GM18858 (cell line): ENCODE data around the gene USP30.
"Not testable (repeated sequence)": the region's sequence is repeated elsewhere in the genome, so short reads cannot be mapped to it uniquely, and the experiment has no call there.

ENCODE experiments used
- ATAC-seq: cut with Tn5 transposase; IDR thresholded peaks from one replicate; pipeline ENCODE4 v1.9.1; 2021; ENCODE audit not compliant: unreplicated experiment

Gene USP30

GRCh38 chr12:109052414-109053323 is at the start of gene USP30:
TSS of gene USP30 (plus strand) at chr12:109052576. CDS start at chr12:109052679, 103 bp downstream.
- ATAC-seq: peak; percentile 71

DNA sequence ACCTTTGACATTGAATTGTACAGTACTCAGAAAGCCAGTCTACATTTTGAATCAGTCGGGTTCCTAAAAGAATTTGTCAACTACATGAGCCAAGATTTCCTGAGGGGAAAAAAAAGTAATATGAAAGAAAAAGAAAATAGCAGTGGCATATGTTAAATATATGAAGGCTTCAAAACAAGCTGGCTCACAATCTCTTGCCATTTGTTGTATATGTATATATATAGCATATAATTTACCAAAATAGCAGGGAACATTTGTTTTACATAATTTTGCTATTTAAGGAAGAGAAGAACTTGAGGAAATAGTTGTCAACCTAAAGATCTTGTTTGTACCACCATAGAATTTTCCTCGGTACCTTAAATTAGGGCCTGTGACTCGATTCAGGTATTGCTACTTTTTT is 48.4 kb upstream of the USP30 start:
- ATAC-seq: no peak

DNA sequence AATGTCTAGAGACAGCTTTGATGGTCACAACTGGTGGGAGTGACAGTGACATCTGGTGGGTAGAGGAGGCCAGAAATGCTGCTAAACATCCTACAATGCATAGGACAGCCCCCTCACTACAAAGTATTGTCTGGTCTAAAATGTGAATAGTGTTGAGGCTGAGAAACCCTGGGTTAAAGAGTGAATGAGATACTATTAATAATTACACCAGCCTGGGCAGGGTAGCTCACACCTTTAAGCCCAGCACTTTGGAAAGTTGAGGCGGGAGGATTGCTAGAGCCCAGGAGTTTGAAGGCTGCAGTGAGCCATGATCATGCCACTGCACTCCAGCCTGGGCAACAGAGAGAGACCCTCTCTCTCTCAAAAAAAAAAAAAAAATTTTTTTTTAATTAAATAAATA is 42.6 kb upstream of the USP30 start:
- ATAC-seq: no peak

DNA sequence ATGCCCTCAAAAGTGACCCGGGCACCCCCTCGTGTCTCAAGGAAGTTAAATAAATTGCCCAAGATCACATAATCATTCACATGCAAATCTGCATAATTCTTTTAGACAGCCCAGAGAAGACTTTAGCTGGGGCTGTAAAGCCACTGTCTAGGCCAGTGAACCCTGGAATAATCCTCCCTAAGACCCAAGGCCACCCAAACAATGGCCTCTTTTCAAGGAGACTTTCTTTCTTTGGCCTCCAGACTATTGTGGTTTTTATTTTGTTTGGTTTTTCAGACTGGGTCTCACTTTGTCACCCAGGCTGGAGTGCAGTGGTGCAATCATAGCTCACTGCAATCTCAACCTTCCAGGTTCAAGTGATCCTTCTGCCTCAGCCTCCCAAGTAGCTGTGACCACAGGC is 42.1 kb upstream of the USP30 start:
- no peak for ATAC-seq

- ATAC-seq: no peak
These were observed 37.2 kb upstream of the USP30 start for GRCh38 chr12:109014984-109015765.

DNA sequence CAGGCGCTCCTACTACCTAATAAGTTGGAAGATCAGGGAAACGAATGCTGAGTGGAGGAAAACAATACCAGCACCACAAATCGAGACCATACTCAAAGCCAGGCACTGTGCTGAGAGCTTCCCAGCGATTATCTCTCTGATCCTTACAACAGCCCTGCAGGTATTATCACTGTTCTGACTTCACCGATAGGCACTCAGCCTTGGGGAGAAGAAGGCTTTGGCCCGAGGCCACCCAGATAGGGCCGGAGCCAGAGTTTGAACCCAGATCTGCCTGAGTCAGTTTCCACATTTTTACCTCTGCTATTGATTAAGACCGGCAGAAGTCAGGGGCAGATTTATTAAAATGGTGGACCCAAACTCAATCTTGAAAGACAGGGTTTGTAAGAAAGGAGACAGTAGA is 36.4 kb upstream of the USP30 start:
- no peak for ATAC-seq

- ATAC-seq: no peak
These were observed 35.4 kb upstream of the USP30 start for GRCh38 chr12:109016978-109017377.

GRCh38 chr12:109018296-109018695 is 34.1 kb upstream of the USP30 start:
- no peak for ATAC-seq

DNA sequence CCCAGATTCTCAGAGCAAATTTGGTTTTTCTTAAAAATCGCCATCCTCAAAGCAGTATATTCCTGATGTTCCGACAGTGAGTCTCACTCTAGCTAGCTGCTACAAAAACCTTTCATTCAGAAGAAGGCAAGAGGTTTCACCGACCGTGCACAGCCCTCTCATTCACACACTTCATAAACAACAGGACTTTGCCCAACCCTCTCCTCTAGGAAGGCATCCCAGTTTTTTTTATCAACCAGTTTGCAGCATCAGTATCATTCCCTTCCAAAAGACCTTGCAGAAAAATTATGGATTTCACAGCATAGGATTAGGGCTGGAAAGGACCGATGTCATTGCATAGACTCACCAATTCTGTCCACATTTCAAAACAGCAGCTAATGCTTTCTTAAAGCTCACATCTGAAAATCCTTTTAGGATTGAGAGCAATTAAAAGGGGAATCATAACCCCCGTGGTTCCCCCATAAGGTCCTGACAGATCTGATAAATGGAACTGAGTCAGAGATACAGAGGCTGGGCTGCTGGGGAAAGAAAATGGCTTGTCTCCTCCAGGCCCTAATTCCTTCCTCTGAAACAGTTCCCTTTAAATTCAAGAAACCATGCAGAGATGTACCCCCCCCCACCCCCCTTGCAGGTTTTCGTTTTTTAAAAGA is 32.1 kb upstream of the USP30 start:
- no peak for ATAC-seq

GRCh38 chr12:109020796-109021380 is 31.5 kb upstream of the USP30 start, which contains the start of gene SVOP:
TSS of gene SVOP (minus strand) at chr12:109021068. CDS start at chr12:109020868, 200 bp downstream.
- no peak for ATAC-seq

DNA sequence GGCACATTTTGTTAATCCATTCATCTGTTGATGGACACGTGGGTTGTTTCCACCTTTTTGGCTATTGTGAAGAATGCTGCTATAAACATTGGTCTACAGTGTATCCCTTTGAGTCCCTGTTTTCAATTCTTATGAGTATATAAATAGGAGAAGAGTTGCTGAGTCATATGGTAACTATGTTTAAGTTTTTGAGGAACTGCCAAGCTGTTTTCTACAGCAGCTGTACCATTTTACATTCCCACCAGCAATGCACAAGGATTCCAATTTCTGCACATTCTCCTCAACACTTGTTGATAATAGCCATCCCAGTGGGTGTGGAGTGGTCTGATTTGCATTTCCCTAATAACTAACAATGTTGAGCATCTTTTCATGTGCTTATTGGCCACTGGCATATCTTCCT is 24.6 kb upstream of the USP30 start:
- no peak for ATAC-seq

GRCh38 chr12:109028624-109029023 is 23.8 kb upstream of the USP30 start:
- ATAC-seq: not testable (repeated sequence)

DNA sequence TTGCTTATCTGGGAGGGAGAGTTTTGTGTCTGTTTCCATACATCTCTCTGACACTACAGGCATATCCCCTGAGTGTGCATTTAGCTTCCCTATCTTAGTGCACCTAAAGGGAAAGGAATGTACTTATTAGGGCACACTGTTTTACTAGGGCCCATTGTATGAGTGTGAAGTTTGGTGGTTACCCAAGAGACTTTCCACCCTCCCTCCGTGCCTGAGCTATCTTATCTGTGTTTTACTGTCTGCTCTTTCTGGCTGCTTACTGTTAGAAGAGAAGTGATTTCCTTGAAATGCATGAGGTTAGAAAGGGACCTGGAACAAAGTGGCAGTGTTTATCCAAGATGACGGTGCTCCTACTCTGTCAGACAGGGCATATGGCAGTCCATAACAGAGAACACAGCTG is 23.0 kb upstream of the USP30 start:
- no peak for ATAC-seq

GRCh38 chr12:109033239-109034196 is 18.9 kb upstream of the USP30 start:
- no peak for ATAC-seq

GRCh38 chr12:109036975-109037374 is 15.4 kb upstream of the USP30 start:
- no peak for ATAC-seq

GRCh38 chr12:109044241-109044640 is 8.1 kb upstream of the USP30 start:
- ATAC-seq: no peak

GRCh38 chr12:109047081-109047805 is 5.1 kb upstream of the USP30 start:
- ATAC-seq: no peak

DNA sequence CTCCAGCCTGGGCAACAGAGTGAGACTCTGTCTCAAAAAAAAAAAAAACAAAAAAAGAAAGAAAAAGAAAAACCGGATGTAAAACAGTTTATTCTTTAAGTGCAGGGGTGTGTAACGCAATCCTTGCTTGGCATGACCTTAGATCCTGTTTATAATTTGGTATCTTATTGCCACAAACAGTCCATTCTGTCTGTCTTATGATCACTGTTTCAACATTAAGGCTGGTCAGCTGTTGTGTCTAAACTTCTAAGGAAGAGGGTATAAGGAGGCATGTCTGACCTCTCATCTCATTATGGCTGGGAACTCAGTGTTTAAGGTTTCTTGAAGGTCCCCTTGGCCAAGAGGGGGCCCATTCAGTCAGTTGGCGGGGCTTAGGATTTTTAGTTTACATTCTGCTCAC is 3.7 kb upstream of the USP30 start:
- not testable (repeated sequence) for ATAC-seq

DNA sequence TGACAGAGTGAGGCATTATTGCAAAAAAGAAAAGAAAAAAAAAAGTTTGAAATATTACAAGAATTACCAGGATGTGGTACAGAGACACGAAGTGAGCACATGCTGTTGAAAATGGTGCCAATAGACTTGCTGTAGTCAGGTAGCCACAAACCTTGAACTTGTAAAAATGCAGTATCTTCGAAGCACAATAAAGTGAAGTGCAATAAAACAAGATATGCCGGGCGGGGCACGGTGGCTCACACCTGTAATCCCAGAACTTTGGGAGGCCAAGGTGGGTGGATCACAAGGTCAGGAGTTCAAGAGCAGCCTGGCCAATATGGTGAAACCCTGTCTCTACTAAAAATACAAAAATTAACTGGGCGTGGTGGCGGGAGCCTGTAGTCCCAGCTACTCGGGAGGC is 2.6 kb upstream of the USP30 start:
- ATAC-seq: not testable (repeated sequence)
